Sigmoid colon (tissue), 7 donors: Measurements from ENCODE around the gene AKIRIN1. TPM values are rescaled to one million over a fixed set of nuclear protein-coding genes. Genes with fewer than 3 reads are reported as not detected.

Source experiments
- DNase-seq: peaks from one replicate; pipeline ENCODE4 v3.0.0-alpha.2; 2019
- H3K27ac ChIP-seq, 4 donors: fragments of 200-600 bp; sonication (generic); one replicate each; pipeline ENCODE4 v1.5.1; 2016 to 2019; ENCODE audit warnings: mild to moderate bottlenecking in 1 of 4
- H3K27me3 ChIP-seq, 3 donors: fragments of 200-600 bp; sonication (generic); one replicate each; pipeline ENCODE4 v1.5.1; 2019; ENCODE audit warnings: mild to moderate bottlenecking in 1 of 3
- H3K36me3 ChIP-seq, 4 donors: fragments of 200-600 bp; sonication (generic); one replicate each; pipeline ENCODE4 v1.5.1; 2016 to 2019
- H3K4me1 ChIP-seq, 4 donors: fragments of 200-600 bp; sonication (generic); one replicate each; pipeline ENCODE4 v1.5.1; 2017 to 2019
- H3K4me3 ChIP-seq, 4 donors: fragments of 200-600 bp; sonication (generic); one replicate each; pipeline ENCODE4 v1.5.1; 2017 to 2019; ENCODE audit warnings: mild to moderate bottlenecking in 2 of 4, moderate library complexity in 1 of 4
- H3K9me3 ChIP-seq, 4 donors: fragments of 200-600 bp in 3 of 4; sonication (generic) in 3 of 4; one replicate each; pipeline versions ENCODE4 v1.5.1 to v1.6.1; 2013 to 2019
- CTCF ChIP-seq, 4 experiments: fragments of 450-650 bp in 3 of 4; fragments of 200-600 bp in 1 of 4; IDR thresholded peaks; one replicate each; pipeline ENCODE4 v1.5.1; 2016 to 2019; ENCODE audit warnings: antibody characterized with exemption in 4 of 4, mild to moderate bottlenecking in 3 of 4, moderate library complexity in 2 of 4
- EP300 ChIP-seq, 4 donors: sonication (generic); formaldehyde crosslinking; IDR thresholded peaks; one replicate each; pipeline ENCODE4 v1.6.1; 2017; ENCODE audit warnings: antibody characterized with exemption in 4 of 4
- POLR2A ChIP-seq, 2 donors: fragments of 450-650 bp; IDR thresholded peaks; one replicate each; pipeline ENCODE4 v1.6.1; 2016; ENCODE audit warnings: antibody characterized with exemption in 2 of 2, mild to moderate bottlenecking in 2 of 2, moderate library complexity in 2 of 2
- POLR2AphosphoS5 ChIP-seq, 4 donors: sonication (generic); formaldehyde crosslinking; IDR thresholded peaks; one replicate each; pipeline ENCODE4 v1.6.1; 2017; ENCODE audit warnings: antibody characterized with exemption in 4 of 4
- WGBS, 2 donors: extraction: QIAGEN DNeasy Blood & Tissue Kit; methylation state at CpG; one replicate each; pipeline ENCODE4 v1.1.7; 2013; 5-methylcytosine and 5-hydroxymethylcytosine counted together
- intact Hi-C: fragments of 100-400 bp; cut with DNase I; formaldehyde crosslinking; loops from one replicate; pipeline ENCODE4 v1.15.1; 2023
- polyA plus RNA-seq, 3 donors: library from polyadenylated mRNA; stranded (reverse); fragments of 200-250 nt; gene quantifications; one replicate each; pipeline ENCODE4 v1.2.3, GENCODE V29; 2013
- total RNA-seq, 4 donors: library from RNA; depleted of rRNA; stranded (reverse); fragments of >200 nt; gene quantifications; one replicate each; pipeline ENCODE4 v1.1.0, GENCODE V29; 2016
- donor health status: healthy with polysubstance abuse.
- donor health status: Bipolar disorder and iron deficiency.
- donor health status: healthy.

AKIRIN1 gene
- total and polyA plus RNA-seq, 7 donors, result 28.4 to 59.2 (median 51.5) TPM

GRCh38 chr1:39044762-39045161 lies 53.7 kb downstream of the AKIRIN1 start:
- intact Hi-C loops, result no loop called here
- TF ChIP-seq POLR2AphosphoS5 (IDR thresholded peaks at IDR 0.05) (no peak), POLR2A (IDR thresholded peaks at IDR 0.05) (no peak), CTCF (IDR thresholded peaks at IDR 0.05) (no peak), EP300 (IDR thresholded peaks at IDR 0.05) (no peak)
- Histone ChIP-seq H3K4me1 (no peaks in the 10 kb centered on the region), H3K27me3 (no peaks in the 10 kb centered on the region), H3K9me3 (no peaks in the 10 kb centered on the region), H3K4me3 (no peak overlapping the region), H3K36me3 (peaks cover 0 to 49% (median 7%) of the 10 kb centered on the region in 4 donors), H3K27ac (no peak overlapping the region)
- whole genome bisulfite sequencing, 2 donors, result 88 to 95% methylated on average over 1 of the region's 1 CpG
- DNase-seq, result no peak

GRCh38 chr1:39045231-39045630 lies 54.2 kb downstream of the AKIRIN1 start:
- no peak overlapping the region for H3K4me3 ChIP-seq
- WGBS, 2 donors, result 77 to 83% methylated on average over 8 of the region's 8 CpGs
- intact Hi-C loops, result no loop called here

DNA sequence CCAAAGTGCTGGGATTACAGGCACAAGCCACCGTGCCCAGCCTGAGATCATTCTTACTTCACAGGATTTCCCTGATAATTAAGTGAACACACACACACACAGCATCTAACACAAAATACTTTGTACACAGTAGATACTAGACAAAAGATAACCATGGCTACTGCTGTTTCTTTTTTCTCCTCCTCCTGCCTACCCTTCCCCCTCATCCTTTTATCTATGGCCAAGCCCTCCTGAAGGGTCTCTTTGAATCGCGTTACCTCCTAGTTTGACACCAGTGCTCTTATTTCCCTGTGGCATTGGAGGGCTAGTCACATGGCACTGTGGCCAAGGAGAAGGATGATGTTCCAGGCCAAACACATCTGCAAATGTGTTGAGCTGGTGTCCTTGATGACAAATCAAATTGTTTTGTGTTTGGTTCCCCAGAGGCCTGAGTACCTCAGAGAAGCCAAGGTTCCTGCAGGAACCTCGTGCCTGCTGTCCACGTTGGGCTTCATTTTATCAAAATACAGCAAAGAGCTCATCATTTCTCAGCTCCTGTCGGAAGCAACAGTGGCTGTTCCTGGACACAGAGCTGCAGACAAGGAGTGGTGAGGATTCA lies 55.6 kb downstream of the AKIRIN1 start:
- Histone ChIP-seq H3K4me1 (no peaks in the 10 kb centered on the region), H3K27me3 (no peaks in the 10 kb centered on the region), H3K4me3 (no peak overlapping the region), H3K27ac (peak overlapping the region; percentile 39 to 69 (median 52)), H3K9me3 (no peaks in the 10 kb centered on the region), H3K36me3 (peaks cover 0 to 44% (median 4%) of the 10 kb centered on the region in 4 donors)
- TF ChIP-seq POLR2AphosphoS5 (IDR thresholded peaks at IDR 0.05), result no peak
- 88 to 89% methylated on average over 6 of the region's 6 CpGs for WGBS, 2 donors
- intact Hi-C loops, result no loop called here
- no peak for DNase-seq

More at GRCh38 chr1:39045231-39045630, 54.2 kb downstream of the AKIRIN1 start:
- H3K27me3 ChIP-seq, result no peaks in the 10 kb centered on the region
- no peak for DNase-seq
- H3K9me3 ChIP-seq, result no peaks in the 10 kb centered on the region
- no peak overlapping the region for H3K27ac ChIP-seq
- H3K4me1 ChIP-seq, result no peaks in the 10 kb centered on the region
- no peak for TF ChIP-seq EP300 (IDR thresholded peaks at IDR 0.05)
- TF ChIP-seq CTCF (IDR thresholded peaks at IDR 0.05), result no peak
- no peak for TF ChIP-seq POLR2AphosphoS5 (IDR thresholded peaks at IDR 0.05)
- TF ChIP-seq POLR2A (IDR thresholded peaks at IDR 0.05), result no peak
- H3K36me3 ChIP-seq, result peaks cover 0 to 54% (median 7%) of the 10 kb centered on the region in 4 donors

- peak; percentile 69 for DNase-seq
- H3K4me1 ChIP-seq, result no peaks in the 10 kb centered on the region
- H3K4me3 ChIP-seq, result no peak overlapping the region
- intact Hi-C loops, result no loop called here
- 67 to 73% methylated on average over 12 of the region's 12 CpGs for WGBS, 2 donors
- H3K27me3 ChIP-seq, result no peaks in the 10 kb centered on the region
- H3K9me3 ChIP-seq, result no peaks in the 10 kb centered on the region
- peaks cover 0 to 35% (median 0%) of the 10 kb centered on the region in 4 donors for H3K36me3 ChIP-seq
- peak overlapping the region; percentile 45 to 69 (median 52) for H3K27ac ChIP-seq
- TF ChIP-seq POLR2AphosphoS5 (IDR thresholded peaks at IDR 0.05), result peak in 3 of 4 donors; percentile 15 to 52 (median 25)
- TF ChIP-seq CTCF (IDR thresholded peaks at IDR 0.05), result no peak
- no peak for TF ChIP-seq POLR2A (IDR thresholded peaks at IDR 0.05)
- peak in 1 of 4 donors; percentile 28 for TF ChIP-seq EP300 (IDR thresholded peaks at IDR 0.05)
Measured at GRCh38 chr1:39047374-39048229, 56.5 kb downstream of the AKIRIN1 start.

DNA sequence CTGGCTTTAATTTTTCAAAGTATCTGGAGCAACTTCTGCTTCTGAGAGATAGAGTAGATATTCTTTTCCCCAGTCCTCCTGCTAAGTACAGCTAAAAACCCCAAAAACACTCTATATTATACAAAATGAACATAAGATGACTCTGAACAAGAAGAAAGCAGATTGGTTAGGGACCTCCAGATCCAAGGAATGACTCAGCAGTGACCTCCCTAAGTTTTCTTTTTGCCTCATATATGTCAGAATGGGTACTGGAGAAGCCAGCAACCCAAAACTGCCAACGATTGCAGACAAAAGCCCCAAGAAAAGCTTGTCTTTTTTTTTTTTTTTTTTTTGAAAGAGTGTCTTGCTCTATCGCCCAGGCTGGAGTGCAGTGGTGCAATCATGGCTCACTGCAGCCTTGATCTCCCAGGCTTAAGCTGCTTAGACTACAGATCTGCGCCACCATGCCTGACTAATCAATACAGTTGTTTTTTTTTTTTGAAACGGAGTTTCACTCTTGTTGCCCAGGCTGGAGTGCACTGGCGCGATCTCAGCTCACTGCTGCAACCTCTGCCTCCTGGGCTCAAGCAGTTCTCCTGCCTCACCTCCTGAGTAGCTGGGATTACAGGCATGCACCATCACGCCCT lies 57.8 kb downstream of the AKIRIN1 start:
- TF ChIP-seq EP300 (IDR thresholded peaks at IDR 0.05) (no peak), CTCF (IDR thresholded peaks at IDR 0.05) (no peak), POLR2A (IDR thresholded peaks at IDR 0.05) (no peak), POLR2AphosphoS5 (IDR thresholded peaks at IDR 0.05) (no peak)
- intact Hi-C loops, result no loop called here
- 79 to 96% methylated on average over 7 of the region's 7 CpGs for WGBS, 2 donors
- Histone ChIP-seq H3K36me3 (peaks cover 0 to 25% (median 0%) of the 10 kb centered on the region in 4 donors), H3K9me3 (no peaks in the 10 kb centered on the region), H3K27ac (peak overlapping the region in 2 of 4 donors; percentile 35 to 46), H3K4me3 (no peak overlapping the region), H3K27me3 (no peaks in the 10 kb centered on the region), H3K4me1 (no peaks in the 10 kb centered on the region)
- no peak for DNase-seq
